NCI-H1930 (cell line): ENCODE measurements around the gene TNIP2.
"Not testable (repeated sequence)": the region's sequence is repeated elsewhere in the genome, so short reads cannot be mapped to it uniquely, and the experiment has no call there.

ENCODE experiments used
- DNase-seq, 2 experiments: peaks; one replicate each; lab custom pipeline; 2025; lab: John Stamatoyannopoulos, UW

TNIP2 gene

DNA sequence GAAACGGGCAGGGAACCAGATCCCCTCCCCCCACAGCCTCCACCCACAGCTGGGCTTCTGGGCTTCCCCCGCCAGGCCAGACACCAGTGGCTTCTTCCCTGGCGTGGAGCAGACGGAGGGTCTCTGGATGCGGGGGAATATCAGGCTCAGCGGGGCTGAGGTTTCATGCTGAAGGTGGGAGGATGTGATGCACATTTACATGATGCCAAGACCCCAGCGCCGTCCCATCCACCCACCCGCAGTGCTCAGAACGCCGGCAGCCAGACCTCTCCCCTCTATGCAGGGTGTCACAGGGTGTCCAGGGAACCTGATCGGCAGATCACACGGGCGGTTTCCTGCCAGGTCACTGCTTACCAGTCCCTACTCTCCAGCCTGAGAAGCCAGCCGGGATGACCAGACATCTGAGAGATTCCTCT lies 12.8 kb upstream of the TNIP2 start:
- no peak for DNase-seq

- no peak for DNase-seq
These were observed 12.0 kb upstream of the TNIP2 start for GRCh38 chr4:2768124-2768523.

- DNase-seq: no peak
These were observed 11.6 kb upstream of the TNIP2 start for GRCh38 chr4:2767705-2768074.

DNA sequence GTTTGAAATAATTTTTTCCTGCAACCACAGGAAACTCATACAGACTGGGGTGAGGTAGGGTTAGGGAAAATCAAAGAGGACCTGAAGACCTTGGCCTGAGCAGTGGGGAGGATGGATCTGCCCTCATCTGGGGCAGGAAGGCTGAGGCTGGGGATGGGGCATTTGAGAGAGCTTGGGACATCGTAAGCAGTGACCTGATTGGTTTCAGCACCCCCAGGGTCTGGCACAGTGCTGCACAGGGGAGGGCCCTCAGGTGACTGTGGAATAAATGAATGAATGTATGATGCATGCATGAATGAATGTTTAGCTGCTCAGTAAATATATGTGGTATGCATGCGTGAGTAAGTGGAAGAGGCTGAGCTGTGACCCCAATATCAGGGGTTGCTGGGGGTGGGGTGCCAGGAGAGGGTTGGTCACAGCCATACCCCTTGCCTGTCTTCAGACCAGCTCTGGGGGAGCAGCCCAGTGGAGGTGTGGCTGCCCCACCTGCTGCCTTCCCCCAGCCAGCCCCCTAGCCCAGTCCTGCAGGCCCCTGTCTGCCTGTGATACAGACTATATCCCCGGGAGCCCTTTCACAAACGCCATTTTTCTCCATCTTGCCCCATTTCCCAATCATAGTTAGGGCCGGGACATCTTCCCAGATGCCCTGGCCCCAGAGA lies 11.0 kb upstream of the TNIP2 start:
- DNase-seq: no peak

DNA sequence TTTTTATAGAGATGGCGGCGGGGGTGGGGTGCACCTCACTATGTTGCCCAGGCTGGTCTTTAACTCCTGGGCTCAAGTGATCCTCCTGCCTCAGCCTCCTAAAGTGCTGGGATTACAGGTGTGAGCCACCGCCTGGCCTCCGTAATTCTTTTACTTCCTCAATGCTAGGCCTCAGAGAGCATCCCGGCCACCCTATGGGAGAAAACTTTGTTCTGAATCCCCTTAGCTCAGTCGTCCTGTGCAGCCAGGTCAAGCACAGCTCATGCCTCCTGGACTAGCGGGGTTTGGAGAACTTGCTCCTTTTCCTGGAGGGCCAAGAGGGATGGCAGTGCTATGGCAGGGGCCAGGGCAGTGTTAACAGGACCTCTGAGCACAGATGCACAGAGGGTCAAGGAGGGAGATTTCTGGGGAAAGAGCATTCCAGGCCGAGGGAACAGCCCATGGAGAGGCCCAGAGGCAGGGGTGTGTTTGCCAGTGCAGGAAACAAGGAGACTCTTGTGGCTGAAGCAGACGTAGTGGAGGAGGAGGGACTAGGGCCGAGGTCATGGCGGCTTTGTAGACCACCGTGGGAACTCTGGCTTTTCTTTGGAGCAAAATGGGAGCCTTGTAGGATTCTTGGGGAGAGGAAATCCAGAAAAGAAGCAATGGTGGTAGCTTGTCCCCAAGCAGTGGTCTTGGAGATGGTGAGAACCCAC lies 9.8 kb upstream of the TNIP2 start:
- no peak for DNase-seq

GRCh38 chr4:2763511-2763967 lies 7.4 kb upstream of the TNIP2 start:
- DNase-seq: no peak

- DNase-seq: not testable (repeated sequence)
These were observed 6.6 kb upstream of the TNIP2 start for GRCh38 chr4:2762486-2763370.

DNA sequence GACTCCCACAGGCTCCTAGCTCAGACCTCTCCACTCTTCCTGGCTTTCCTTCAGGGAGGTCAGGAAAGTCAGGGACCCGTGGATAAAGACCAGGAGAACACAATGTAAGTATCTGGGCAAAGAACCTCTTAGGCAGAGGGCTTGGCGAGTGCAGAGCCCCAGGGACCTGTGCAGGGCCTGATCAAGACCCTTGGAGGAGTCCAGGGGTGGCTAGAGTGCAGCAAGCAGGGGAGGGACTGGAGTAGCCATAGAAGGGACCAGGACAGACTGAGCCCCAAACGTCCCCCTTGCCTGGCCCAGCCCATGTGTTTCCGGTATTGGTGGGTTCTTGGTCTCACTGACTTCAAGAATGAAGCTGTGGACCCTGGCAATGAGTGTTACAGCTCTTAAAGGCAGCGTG lies 5.9 kb upstream of the TNIP2 start:
- DNase-seq: no peak

- DNase-seq: no peak
These were observed 5.1 kb upstream of the TNIP2 start for GRCh38 chr4:2761035-2761923.

DNA sequence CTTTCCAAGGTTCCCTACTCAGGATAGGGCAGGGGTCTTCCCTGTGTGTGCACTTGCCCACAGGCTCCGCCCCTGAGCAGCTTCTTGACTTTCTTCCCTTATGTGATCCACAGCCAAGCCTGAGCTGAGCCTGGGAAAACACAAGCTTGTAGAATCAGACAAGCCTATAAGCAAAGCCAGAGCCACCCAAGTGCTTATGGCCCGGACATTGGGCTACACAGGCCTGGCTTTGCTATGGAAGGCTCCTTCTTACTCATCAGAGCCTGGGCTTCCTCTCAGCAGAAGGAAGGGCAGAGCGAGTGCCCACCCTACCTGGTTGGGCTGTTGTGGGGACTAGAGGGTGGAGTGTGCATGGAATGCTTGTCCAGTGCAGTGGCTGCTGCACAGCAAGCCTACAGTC lies 1.3 kb upstream of the TNIP2 start:
- no peak for DNase-seq

- DNase-seq: no peak
These were observed 685 bp upstream of the TNIP2 start for GRCh38 chr4:2756691-2757350.

DNA sequence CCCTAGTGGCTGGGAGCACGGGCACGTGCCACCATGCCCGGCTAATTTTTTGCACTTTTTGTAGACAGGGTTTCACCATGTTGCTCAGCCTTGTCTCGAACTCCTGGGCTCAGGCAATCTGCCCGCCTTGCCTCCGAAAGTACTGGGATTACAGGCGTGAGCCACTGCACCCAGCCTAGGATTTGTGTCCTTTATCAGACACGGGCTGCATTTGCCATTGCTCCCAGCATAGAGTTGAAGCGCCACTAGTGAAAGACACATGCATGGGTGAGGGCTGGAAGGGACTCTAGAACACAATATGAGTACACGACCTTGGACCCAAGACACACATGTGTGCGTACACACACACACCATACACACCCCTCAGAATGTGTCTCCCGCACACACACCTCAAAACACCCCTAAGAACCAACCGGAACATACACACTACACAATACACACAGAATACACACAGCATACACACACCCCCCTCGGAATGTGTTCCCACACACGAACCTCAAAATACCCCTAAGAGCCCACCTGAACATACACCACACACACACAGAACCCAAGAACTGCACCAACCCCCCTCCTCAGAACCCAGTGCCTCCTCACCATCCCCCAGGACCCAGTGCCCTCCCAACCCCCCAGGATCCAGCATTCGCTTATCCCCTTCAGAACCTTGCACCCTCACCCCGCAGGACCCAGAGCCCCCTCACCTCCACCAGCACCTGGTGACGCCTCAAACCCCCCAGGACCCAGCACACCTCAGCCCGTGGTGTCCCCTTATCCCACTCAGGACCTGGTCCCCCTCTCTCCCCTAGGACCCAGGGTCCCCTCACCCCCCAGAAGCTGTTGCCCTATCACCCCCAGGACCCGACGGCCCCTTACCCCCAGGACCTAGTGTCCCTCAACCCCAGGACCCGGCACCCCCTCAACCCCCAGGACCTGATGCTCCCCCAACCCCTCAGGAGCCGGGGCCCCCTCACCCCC lies 1.0 kb downstream of the TNIP2 start:
- no peak for DNase-seq

- no peak for DNase-seq
These were observed 2.7 kb downstream of the TNIP2 start for GRCh38 chr4:2753436-2753835.

DNA sequence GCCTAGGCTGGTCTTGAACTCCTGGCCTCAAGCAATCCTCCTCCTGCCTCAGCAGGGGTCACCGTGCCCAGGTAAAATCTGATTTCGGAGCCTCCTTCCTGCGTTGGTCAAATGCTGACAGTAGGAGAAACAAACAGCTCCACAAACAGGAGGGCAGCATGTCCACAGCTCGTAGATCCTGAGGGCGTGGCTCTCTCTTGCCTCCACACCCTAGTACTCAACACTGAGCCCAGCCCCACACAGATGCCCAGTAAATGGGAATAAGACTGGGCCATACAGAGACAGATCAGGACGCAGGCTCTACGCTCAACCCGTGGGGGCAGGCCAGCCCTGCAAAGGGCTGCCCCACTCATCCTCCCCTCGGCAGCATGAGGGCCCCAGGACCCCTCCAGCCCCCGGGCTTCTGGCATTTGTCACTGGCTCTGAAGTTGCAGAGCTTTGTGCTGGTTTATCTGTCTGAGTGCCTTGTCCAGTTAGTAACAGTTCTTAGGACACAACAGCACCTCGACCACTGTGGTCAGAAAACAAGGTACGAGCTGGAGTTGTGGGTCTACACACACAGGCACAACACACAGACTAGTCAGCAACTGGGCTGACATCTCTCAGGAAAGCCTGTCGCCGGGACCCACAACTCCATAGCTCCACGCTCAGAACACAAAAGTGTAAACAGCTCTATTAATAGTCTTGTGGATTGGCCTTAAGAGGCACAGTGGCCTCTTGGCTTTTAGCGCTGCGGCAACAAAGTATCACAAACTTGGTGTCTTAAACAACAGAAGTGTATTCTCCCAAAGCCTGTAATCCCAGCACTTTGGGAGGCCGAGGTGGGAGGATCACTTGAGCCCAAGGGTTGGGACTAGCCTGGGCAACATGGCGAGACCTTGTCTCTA lies 5.2 kb downstream of the TNIP2 start:
- DNase-seq: no peak

GRCh38 chr4:2746891-2747695 lies 9.0 kb downstream of the TNIP2 start:
- DNase-seq: no peak

GRCh38 chr4:2745981-2746806 lies 9.9 kb downstream of the TNIP2 start:
- no peak for DNase-seq

DNA sequence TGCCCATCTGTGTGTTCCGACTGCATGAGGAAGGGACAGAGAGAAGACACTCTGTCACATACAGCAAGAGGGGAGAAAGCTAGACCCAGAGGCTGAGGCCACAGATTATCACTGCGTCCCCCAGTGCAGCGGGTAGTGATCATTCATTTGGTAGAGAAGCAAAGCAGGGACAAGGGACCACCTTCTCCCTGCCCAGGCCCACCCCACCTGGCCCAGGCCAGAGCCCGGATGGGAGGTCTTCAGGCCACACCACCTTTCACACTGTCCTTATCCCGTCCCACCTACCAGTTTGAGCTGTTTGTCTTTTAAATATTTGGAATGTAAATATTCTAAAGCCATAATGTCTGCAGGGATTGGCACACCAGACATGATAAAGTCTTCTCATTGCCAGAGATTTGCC lies 10.6 kb downstream of the TNIP2 start:
- DNase-seq: no peak
